Measurements from ENCODE around the gene ASB4. TPM values are rescaled to one million over a fixed set of nuclear protein-coding genes. Genes with fewer than 3 reads are reported as not detected.

The ASB4 gene
- polyA plus RNA-seq, 2 of the 4 experiments (the other 2 are of a cell fraction): 1.4 to 3.1 TPM

DNA sequence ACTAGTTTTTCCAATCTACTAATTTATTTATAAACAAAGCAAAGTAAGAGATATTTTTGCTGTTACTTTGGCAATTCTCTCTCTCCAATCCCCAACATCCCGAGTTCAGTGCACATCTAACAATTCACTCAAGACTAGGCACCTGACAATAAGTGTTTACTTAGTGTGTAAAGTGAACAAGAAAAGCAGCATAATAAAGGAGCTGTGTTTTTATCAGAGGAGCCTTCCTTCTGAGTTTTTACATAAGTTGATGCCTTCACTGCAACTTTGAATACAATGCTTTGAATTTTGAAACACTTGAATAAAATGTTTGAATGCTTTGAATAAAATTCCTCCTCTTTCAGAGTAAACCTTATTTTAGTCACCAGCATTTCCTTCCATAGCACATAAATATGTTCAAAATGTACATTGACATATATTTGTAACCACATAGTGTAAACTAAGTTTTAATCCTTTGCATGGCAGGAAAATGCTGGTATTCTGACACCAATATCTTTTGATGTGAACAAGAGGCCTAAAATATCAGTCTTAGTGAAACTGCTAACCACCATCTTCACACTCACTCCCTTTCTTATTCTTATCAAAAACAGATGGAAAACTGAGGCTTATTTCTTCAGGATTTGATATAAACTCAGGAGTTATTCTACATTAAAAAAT is 99.2 kb downstream of the ASB4 start:
- ATAC-seq (no peak), FAIRE-seq (no peak), DNase-seq (ENCODE audit: low read depth in 1 of 2, low spot score in 1 of 2) (no peak)
- Histone ChIP-seq H3K4me1 (no peaks in the 10 kb centered on the region; the same call in 2 of the 3 replicates), H3K4me3 (no peak overlapping the region), H3K9me3 (no peaks in the 10 kb centered on the region), H3K27ac (no peak overlapping the region), H3K4me2 (no peak overlapping the region)
- CTCF ChIA-PET: interaction anchor here (1.0 kb wide), 1 partner anchor 40 kb away, joined by 4 read pairs; no protein-coding TSS in a partner anchor
- 73% methylated on average over 1 of the region's 1 CpG for WGBS (ENCODE audit: missing lambda C conversion rate)
- TF ChIP-seq FOSL2 (IDR thresholded peaks at IDR 0.05): no peak
- no peak for TF ChIP-seq FOSL2 (CRISPR knock-in tag; IDR thresholded peaks at IDR 0.05)
- TF ChIP-seq ZC3H11A (IDR thresholded peaks at IDR 0.05): no peak
- POLR2A ChIA-PET: no interaction called here

DNA sequence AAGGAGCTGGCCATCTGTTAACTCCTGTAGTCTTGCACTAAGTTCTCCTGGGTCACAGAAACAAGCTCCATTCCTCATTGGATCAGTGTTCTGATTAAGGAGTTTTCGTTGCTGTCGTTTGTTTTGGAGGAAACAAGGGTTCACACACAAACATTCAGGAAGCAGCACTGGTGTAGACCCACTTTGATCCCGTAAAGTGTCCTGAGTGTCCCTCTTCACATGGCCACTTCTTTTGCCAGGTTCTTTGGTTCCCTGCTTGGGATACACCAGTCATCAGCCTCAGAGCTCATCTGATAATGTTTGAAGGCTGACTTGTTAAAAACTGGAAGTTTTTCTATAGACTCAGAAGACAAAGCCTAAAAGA is 99.7 kb downstream of the ASB4 start:
- no peak overlapping the region for H3K4me2 ChIP-seq
- POLR2A ChIA-PET: no interaction called here
- H3K27ac ChIP-seq: no peak overlapping the region
- CTCF ChIA-PET: interaction anchor here (1.0 kb wide), 1 partner anchor 41 kb away, joined by 4 read pairs; no protein-coding TSS in a partner anchor
- TF ChIP-seq, protein P1, sequence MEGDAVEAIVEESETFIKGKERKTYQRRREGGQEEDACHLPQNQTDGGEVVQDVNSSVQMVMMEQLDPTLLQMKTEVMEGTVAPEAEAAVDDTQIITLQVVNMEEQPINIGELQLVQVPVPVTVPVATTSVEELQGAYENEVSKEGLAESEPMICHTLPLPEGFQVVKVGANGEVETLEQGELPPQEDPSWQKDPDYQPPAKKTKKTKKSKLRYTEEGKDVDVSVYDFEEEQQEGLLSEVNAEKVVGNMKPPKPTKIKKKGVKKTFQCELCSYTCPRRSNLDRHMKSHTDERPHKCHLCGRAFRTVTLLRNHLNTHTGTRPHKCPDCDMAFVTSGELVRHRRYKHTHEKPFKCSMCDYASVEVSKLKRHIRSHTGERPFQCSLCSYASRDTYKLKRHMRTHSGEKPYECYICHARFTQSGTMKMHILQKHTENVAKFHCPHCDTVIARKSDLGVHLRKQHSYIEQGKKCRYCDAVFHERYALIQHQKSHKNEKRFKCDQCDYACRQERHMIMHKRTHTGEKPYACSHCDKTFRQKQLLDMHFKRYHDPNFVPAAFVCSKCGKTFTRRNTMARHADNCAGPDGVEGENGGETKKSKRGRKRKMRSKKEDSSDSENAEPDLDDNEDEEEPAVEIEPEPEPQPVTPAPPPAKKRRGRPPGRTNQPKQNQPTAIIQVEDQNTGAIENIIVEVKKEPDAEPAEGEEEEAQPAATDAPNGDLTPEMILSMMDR (IDR thresholded peaks at IDR 0.05): no peak
- no peak for TF ChIP-seq HOXB13 (CRISPR knock-in tag; IDR thresholded peaks at IDR 0.05; ENCODE audit: low read depth)
- TF ChIP-seq, protein P2, sequence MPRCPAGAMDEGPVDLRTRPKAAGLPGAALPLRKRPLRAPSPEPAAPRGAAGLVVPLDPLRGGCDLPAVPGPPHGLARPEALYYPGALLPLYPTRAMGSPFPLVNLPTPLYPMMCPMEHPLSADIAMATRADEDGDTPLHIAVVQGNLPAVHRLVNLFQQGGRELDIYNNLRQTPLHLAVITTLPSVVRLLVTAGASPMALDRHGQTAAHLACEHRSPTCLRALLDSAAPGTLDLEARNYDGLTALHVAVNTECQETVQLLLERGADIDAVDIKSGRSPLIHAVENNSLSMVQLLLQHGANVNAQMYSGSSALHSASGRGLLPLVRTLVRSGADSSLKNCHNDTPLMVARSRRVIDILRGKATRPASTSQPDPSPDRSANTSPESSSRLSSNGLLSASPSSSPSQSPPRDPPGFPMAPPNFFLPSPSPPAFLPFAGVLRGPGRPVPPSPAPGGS (IDR thresholded peaks at IDR 0.05): no peak
- TF ChIP-seq FOXS1 (CRISPR knock-in tag; IDR thresholded peaks at IDR 0.05): no peak
- TF ChIP-seq POLR2A (IDR thresholded peaks at IDR 0.05; ENCODE audit: low read length): no peak
- TF ChIP-seq, protein P3, sequence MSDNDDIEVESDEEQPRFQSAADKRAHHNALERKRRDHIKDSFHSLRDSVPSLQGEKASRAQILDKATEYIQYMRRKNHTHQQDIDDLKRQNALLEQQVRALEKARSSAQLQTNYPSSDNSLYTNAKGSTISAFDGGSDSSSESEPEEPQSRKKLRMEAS (IDR thresholded peaks at IDR 0.05): no peak
- TF ChIP-seq TFCP2L1 (CRISPR knock-in tag; IDR thresholded peaks at IDR 0.05): no peak
- no peak for TF ChIP-seq JUNB (IDR thresholded peaks at IDR 0.05)
- no peak for TF ChIP-seq ZNF302 (CRISPR knock-in tag; IDR thresholded peaks at IDR 0.05)
- TF ChIP-seq RAD21 (conservative IDR thresholded peaks at IDR 0.05 in 1 of 2, IDR thresholded peaks at IDR 0.05 in 1 of 2): no peak
- no peak for TF ChIP-seq CHD2 (IDR thresholded peaks at IDR 0.05; ENCODE audit: low read length, partially characterized antibody)
- WGBS (ENCODE audit: missing lambda C conversion rate): 73% methylated on average over 3 of the region's 3 CpGs
- H3K4me1 ChIP-seq: peaks cover 2% of the 10 kb centered on the region; the same call in 2 of the 3 replicates
- DNase-seq (ENCODE audit: low read depth in 1 of 2, low spot score in 1 of 2) (no peak), ATAC-seq (no peak), FAIRE-seq (no peak)
- no peaks in the 10 kb centered on the region for H3K9me3 ChIP-seq
- no peak overlapping the region for H3K4me3 ChIP-seq

DNA sequence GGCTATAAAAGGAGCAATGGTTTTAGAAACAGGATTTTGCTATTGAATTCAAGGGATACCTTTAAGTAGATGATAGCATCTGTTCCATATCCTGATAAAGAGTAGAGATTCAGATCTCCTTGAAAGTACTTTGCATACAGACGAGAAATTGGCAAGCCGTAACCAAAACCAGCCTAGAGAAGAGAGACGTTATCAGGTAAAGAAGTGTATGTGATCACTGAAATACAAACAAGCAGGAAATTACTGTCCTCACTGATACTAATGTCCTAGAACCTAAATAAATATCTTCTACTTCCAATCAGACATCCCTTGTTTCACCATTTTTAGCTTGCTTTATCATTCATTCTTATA is 101.2 kb downstream of the ASB4 start:
- no peak for FAIRE-seq

DNA sequence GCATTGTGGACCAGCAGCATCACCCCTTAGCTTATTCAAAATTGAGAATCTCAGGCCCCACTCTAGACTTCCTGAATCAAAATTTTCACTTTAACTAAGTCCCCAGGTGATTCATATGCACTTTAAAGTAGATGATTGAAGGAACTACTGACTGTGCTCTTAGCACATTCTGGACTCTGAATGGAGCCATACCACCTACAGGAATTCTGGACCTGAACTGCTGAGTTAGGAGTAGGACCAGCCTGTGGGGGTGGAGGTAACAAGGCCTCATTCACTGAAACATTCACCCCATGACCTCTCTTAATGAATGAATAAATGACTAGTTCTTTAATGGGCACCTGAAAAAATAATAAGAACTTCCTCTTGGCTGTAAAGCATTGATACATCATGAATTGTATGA is 103.3 kb downstream of the ASB4 start:
- no peak for FAIRE-seq
- Histone ChIP-seq H3K27ac (no peak overlapping the region), H3K4me2 (no peak overlapping the region; the same call in 2 of the 3 replicates), H3K9me3 (no peaks in the 10 kb centered on the region), H3K4me1 (peaks cover 8% of the 10 kb centered on the region; the same call in 2 of the 3 replicates), H3K4me3 (no peak overlapping the region)
- ATAC-seq: no peak
- ChIA-PET CTCF (interaction anchor here (1.3 kb wide), 2 partner anchors 9 to 61 kb away, joined by 3 read pairs; no protein-coding TSS in a partner anchor), POLR2A (no interaction called here)
- DNase-seq (ENCODE audit: low read depth in 1 of 2, low spot score in 1 of 2): no peak
- TF ChIP-seq ESRRA (IDR thresholded peaks at IDR 0.05; ENCODE audit: borderline replicate concordance, low read length): no peak
- TF ChIP-seq HDAC2 (IDR thresholded peaks at IDR 0.05): no peak
- TF ChIP-seq MAZ (IDR thresholded peaks at IDR 0.05; ENCODE audit: borderline replicate concordance, low read depth, low read length): no peak
- TF ChIP-seq, protein P2 (IDR thresholded peaks at IDR 0.05): no peak
- TF ChIP-seq, protein P4, sequence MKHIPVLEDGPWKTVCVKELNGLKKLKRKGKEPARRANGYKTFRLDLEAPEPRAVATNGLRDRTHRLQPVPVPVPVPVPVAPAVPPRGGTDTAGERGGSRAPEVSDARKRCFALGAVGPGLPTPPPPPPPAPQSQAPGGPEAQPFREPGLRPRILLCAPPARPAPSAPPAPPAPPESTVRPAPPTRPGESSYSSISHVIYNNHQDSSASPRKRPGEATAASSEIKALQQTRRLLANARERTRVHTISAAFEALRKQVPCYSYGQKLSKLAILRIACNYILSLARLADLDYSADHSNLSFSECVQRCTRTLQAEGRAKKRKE (CRISPR knock-in tag; IDR thresholded peaks at IDR 0.05; ENCODE audit: low read depth): no peak
- TF ChIP-seq, protein P3 (IDR thresholded peaks at IDR 0.05): no peak
- TF ChIP-seq, protein P5, sequence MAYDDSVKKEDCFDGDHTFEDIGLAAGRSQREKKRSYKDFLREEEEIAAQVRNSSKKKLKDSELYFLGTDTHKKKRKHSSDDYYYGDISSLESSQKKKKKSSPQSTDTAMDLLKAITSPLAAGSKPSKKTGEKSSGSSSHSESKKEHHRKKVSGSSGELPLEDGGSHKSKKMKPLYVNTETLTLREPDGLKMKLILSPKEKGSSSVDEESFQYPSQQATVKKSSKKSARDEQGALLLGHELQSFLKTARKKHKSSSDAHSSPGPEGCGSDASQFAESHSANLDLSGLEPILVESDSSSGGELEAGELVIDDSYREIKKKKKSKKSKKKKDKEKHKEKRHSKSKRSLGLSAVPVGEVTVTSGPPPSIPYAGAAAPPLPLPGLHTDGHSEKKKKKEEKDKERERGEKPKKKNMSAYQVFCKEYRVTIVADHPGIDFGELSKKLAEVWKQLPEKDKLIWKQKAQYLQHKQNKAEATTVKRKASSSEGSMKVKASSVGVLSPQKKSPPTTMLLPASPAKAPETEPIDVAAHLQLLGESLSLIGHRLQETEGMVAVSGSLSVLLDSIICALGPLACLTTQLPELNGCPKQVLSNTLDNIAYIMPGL (CRISPR knock-in tag; IDR thresholded peaks at IDR 0.05; ENCODE audit: borderline replicate concordance): no peak
- TF ChIP-seq BHLHE40 (IDR thresholded peaks at IDR 0.05; ENCODE audit: low read depth, low read length): no peak
- TF ChIP-seq SMC3 (IDR thresholded peaks at IDR 0.05): no peak
- no peak for TF ChIP-seq ZC3H11A (IDR thresholded peaks at IDR 0.05)
- TF ChIP-seq HEYL (CRISPR knock-in tag; IDR thresholded peaks at IDR 0.05): no peak
- TF ChIP-seq TFCP2L1 (CRISPR knock-in tag; IDR thresholded peaks at IDR 0.05): no peak
- no peak for TF ChIP-seq FOSB (CRISPR knock-in tag; IDR thresholded peaks at IDR 0.05)

More for the DNA sequence above, 101.2 kb downstream of the ASB4 start:
- no peaks in the 10 kb centered on the region for H3K9me3 ChIP-seq
- H3K27ac ChIP-seq: no peak overlapping the region
- TF ChIP-seq CHD2 (IDR thresholded peaks at IDR 0.05; ENCODE audit: low read length, partially characterized antibody): no peak
- CTCF ChIA-PET: interaction anchor here (0.7 to 0.9 kb wide), 2 partner anchors 11 to 42 kb away, joined by 3 read pairs; no protein-coding TSS in a partner anchor
- DNase-seq (ENCODE audit: low read depth in 1 of 2, low spot score in 1 of 2) (no peak), ATAC-seq (no peak)
- peaks cover 8% of the 10 kb centered on the region; the same call in 2 of the 3 replicates for H3K4me1 ChIP-seq
- H3K4me2 ChIP-seq: no peak overlapping the region
- POLR2A ChIA-PET: no interaction called here
- 75% methylated on average over 3 of the region's 3 CpGs for WGBS (ENCODE audit: missing lambda C conversion rate)
- no peak overlapping the region for H3K4me3 ChIP-seq
